Measurements from ENCODE around the gene PRRX2. TPM values are rescaled to one million over a fixed set of nuclear protein-coding genes. Genes with fewer than 3 reads are reported as not detected.

Gene PRRX2
- not detected in 2 replicates for total RNA-seq (2014; rRNA removed)
- 0.34 TPM for polyA plus RNA-seq (2012)

DNA sequence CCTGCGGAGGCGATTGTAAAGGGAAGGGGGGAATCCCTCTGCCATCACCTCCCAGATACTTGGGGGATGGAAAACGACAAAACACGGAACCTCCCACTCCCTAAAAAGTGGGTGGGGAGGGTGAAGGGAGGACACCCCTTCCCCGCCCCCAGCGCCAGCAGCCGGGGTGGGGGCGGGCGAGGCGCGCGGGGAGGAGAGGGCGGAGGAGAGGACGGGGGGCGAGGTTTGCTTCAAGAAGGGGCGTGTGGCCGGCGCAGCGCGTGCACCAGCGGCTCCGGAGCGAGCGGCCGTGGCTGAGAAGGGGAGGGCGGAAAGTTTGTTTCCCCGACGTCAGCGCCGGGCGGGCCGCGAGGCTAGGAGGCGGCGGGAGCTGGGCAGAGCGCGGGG, at the start of gene PRRX2:
Gene PRRX2 (plus strand): TSS at position 259 of the 387 bp plus-strand sequence. CDS start 221 bp downstream, outside the sequence.
- DNase-seq (ENCODE audit: low read depth), result no peak

DNA sequence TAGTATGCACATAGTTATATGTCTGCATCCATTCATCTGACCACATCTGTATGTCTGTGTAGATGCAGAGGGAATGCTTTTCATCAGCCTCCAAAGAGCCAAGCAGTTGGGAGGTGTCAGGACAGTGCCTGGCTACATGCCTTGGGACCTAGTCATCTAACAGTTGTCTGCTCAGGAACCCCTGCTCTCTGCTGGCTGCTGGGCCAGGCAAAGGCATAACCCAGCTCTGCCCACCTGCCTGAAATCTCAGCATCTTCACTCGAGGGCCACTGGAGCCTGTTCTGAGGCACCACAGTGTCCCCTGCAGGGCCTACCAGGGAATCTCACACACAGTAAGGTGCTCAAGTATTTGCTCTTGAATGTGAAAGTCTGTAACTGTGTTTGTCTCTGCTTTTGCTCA, 48.3 kb upstream of the PRRX2 start:
- peak; percentile 66 for DNase-seq (ENCODE audit: low read depth)

GRCh38 chr9:129619787-129620668, 45.4 kb upstream of the PRRX2 start:
- peak; percentile 23 for DNase-seq (ENCODE audit: low read depth)

- no peak for DNase-seq (ENCODE audit: low read depth)
These were observed 44.7 kb upstream of the PRRX2 start, which contains the start of gene C9orf50 for GRCh38 chr9:129620669-129621295. C9orf50 (minus strand) TSS chr9:129621101; CDS start chr9:129620574, 527 bp downstream.

GRCh38 chr9:129623331-129623730, 42.1 kb upstream of the PRRX2 start:
- DNase-seq (ENCODE audit: low read depth), result no peak

- no peak for DNase-seq (ENCODE audit: low read depth)
These were observed 41.2 kb upstream of the PRRX2 start for GRCh38 chr9:129624168-129624759.

- DNase-seq (ENCODE audit: low read depth), result no peak
These were observed 40.5 kb upstream of the PRRX2 start for GRCh38 chr9:129624947-129625346.

DNA sequence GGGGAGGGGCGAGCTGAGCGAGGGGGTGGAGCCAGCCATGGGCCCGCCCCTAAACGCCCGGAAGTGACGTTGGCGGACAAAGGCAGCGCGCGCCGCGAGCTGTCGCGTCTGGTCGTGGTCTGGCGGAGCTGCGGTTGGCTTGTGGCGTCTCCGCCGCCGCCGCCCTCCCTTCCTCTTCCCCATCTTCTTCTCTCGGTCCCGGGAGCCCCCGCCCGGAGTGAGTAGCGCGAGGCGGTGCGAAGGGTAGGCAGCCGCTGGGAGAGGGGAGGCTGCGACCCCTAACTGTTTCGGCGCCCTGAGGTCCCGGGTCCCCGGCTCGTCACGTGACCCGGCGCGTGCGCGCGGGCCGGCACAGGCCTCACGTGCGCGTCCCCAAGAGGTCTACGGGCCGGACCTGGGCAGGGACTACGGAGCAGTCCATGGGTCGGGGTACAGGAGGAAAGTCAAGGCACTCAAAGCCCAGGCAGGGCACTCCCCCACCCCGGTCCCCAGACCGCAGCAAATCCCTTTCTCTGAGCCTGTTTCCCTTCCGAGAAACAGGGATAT, 39.3 kb upstream of the PRRX2 start, which contains the start of gene NTMT1:
Gene NTMT1 (plus strand): TSS at position 85 of the 546 bp plus-strand sequence. CDS start 6,541 bp downstream, outside the sequence.
- DNase-seq (ENCODE audit: low read depth), result peak; percentile 76

- DNase-seq (ENCODE audit: low read depth), result peak; percentile 56
These were observed 38.7 kb upstream of the PRRX2 start for GRCh38 chr9:129626625-129627284.

DNA sequence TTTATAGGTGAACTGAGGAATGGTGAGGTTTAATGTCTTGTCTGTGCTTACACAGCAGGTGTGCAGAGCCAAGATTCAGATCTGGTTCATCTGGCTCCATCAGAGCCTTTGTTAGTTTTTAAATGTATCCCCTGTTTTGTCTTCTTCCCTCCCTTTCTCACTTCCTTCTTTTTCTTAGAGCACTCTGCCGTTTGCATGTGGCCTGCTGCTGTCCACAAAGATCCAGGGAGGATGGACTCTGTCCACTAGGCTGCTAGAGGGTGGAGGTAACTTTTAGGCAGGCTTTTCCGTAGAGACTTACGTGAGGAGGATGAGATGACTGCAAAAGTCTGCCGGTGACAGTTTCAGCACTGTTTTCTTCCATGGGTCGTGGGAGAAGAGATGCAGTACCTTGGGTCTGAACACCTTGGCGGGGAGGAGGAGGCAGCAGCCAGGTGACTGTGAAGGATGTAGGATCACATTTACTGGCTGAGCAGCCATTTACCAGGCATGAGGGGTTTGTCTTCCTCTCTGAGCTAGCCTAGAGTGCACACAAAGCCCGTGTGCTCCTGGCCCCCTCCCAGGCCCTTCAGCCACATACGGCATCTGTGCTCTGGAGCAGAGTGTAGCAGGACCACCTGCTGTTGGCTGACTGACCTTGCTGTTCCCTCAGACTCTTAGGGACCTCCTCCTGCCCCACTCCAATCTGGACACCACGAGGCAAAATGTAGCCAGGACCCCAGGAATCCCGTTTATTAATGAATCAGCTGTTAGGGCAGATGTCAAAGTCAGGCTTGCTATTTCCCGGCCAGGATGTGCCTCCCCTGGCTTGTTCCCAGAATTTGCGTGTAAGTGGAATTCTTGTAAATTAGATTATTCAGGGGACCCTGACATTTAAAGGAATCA, 37.6 kb upstream of the PRRX2 start:
- no peak for DNase-seq (ENCODE audit: low read depth)

GRCh38 chr9:129628709-129629108, 36.7 kb upstream of the PRRX2 start:
- no peak for DNase-seq (ENCODE audit: low read depth)

GRCh38 chr9:129629251-129629820, 36.1 kb upstream of the PRRX2 start:
- no peak for DNase-seq (ENCODE audit: low read depth)

- DNase-seq (ENCODE audit: low read depth), result no peak
These were observed 34.3 kb upstream of the PRRX2 start for GRCh38 chr9:129630967-129631673.

DNA sequence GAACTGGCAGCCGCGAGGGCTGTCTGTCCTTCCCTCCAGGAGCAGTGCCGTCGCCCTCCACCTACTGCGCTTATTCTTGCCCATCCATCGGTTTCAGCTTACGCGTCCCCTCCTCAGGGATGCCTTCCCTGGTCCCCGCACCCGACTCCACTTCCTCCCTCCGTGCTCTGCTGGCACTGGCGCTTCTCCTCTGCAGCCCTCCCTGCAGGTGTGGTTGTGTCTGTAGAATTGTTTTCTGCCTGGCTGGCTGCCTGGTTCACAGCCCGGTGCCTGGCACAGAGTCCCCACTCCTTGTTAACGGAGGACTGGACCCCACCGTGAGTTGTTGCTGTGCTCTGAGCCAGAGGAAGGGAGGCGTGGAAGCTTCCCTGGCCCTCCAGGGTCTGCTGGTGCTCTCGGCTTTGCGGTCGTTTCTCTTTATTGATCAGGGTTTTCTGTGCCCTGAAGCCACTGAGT, 33.7 kb upstream of the PRRX2 start:
- DNase-seq (ENCODE audit: low read depth), result no peak

GRCh38 chr9:129632460-129632859, 33.0 kb upstream of the PRRX2 start:
- no peak for DNase-seq (ENCODE audit: low read depth)

DNA sequence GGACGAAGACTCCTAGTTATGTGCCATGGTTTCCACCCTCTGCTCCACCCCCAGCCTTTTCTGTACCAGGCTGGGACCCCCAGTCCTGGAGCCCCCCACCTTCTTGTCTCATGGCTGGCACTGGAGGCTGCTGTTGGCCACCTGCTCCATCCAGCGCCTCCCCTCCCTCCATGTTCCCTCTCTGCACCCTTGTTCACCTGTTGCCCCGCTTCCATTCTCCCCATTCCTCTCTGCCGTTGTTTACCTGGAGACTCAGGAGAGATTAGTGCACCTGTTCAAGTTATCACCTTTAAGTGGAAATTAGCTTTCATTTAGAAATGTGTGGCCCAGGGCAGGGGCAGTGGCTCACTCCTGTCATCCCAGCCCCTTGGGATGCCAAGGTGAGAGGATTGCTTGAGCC, 32.2 kb upstream of the PRRX2 start:
- no peak for DNase-seq (ENCODE audit: low read depth)

- DNase-seq (ENCODE audit: low read depth), result no peak
These were observed 31.6 kb upstream of the PRRX2 start for GRCh38 chr9:129633848-129634247.

GRCh38 chr9:129635099-129636065, 30.1 kb upstream of the PRRX2 start:
- no peak for DNase-seq (ENCODE audit: low read depth)

All from LHCN-M2 (cell line).